Activated CD8-positive, alpha-beta memory T cell treated with anti-CD3 and anti-CD28 coated beads, Interleukin-2, amount 10 ng/mL, durations not matched to agents 7 days and 5 days (primary cell): ENCODE results near the gene TAGAP. TPM values are rescaled to one million over a fixed set of nuclear protein-coding genes. Genes with fewer than 3 reads are reported as not detected.

ENCODE experiments used
- ATAC-seq: fragments of 150-1000 bp; cut with Tn5 transposase; one replicate; pipeline ENCODE4 v1.10.0; 2021; ENCODE audit warnings: moderate library complexity
- CTCF ChIA-PET: fragments of 350-600 bp; sonication (Branson Sonifier 250); formaldehyde crosslinking; loops from one replicate; lab custom pipeline; 2021; ENCODE audit warnings: antibody characterized with exemption; lab: Charles Lee
- DNase-seq: peaks from one replicate; pipeline ENCODE4 v3.0.0-alpha.2; 2020
- H3K27ac Mint-ChIP-seq: one replicate; pipeline ENCODE4 v1.8.0; 2021; ENCODE audit warnings: mild to moderate bottlenecking, mixed read lengths
- H3K27me3 Mint-ChIP-seq: one replicate; pipeline ENCODE4 v1.8.0; 2021; ENCODE audit warnings: mixed read lengths
- H3K36me3 Mint-ChIP-seq: one replicate; pipeline ENCODE4 v1.8.0; 2021; ENCODE audit warnings: mild to moderate bottlenecking, mixed read lengths
- H3K4me1 Mint-ChIP-seq: one replicate; pipeline ENCODE4 v1.8.0; 2021; ENCODE audit warnings: mixed read lengths
- H3K4me3 Mint-ChIP-seq: one replicate; pipeline ENCODE4 v1.8.0; 2021; ENCODE audit warnings: mild to moderate bottlenecking, moderate library complexity, mixed read lengths
- H3K9me3 Mint-ChIP-seq: one replicate; pipeline ENCODE4 v1.8.0; 2022; ENCODE audit warnings: low read depth, mixed read lengths
- total RNA-seq, 2 experiments: library from RNA; stranded (reverse); gene quantifications; one replicate each; pipeline ENCODE4 v1.2.3, GENCODE V29; 2021

TAGAP gene
- total RNA-seq, 2 experiments from 2014 or later: 44.8 to 53.0 TPM

DNA sequence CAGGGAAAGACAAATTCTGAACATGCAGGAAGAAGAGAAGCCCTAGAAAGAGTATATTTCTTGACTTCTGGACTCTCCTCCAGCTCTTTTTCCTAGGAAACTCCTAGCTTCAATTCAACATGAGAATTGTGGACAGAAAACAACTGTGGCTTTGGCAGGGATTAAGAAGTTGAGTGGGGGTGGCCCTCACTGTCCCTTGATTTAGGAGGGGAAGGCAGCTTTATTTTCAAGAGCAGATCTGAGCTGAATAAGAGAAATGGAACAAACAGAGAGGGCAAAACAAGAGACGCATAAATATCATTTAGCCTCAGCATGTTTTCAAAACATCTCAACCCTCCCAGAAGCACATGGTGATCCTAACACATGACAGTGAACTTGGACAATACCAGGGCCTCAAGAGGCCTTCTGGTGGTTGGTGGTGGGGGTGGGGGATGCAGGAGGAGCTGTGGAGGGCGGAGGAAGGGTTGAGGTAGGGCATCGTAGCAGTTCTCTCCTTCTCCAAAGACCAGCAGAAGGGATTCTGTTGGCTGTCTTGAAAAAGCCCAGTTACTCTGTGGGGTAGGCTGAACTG lies 21.1 kb upstream of the TAGAP start:
- Mint-ChIP-seq H3K9me3 (no peaks in the 10 kb centered on the region), H3K27me3 (peaks cover 5% of the 10 kb centered on the region), H3K4me1 (peaks cover 66% of the 10 kb centered on the region), H3K36me3 (peaks cover 11% of the 10 kb centered on the region), H3K27ac (peak overlapping the region; percentile 14), H3K4me3 (no peak overlapping the region)
- DNase-seq: peak; percentile 28
- CTCF ChIA-PET: interaction anchor here (0.9 to 7.3 kb wide), 5 partner anchors 11 to 40 kb away, joined by 3 to 81 read pairs (median 5); no protein-coding TSS in a partner anchor
- no peak for ATAC-seq

DNA sequence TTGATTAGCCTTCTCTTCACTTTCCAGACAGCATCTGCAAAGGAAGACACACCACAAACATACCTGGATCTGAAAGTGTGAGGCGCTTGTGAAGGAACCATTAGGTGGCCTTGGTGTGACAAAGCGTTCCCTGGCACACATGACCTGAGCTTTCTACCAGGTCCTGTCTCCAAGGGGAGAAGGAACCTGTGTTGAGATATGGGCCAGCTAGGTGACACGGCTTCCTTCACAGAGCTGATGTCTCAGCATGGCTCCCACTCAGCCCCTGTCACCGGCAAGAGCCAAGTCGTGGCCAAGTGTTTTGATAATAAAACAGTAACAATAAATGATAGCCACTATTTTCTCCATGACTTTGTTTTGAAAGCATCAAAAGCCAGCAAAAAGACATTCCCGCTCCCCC lies 20.3 kb upstream of the TAGAP start:
- H3K4me3 Mint-ChIP-seq: no peak overlapping the region
- H3K36me3 Mint-ChIP-seq: peaks cover 15% of the 10 kb centered on the region
- H3K4me1 Mint-ChIP-seq: peaks cover 72% of the 10 kb centered on the region
- DNase-seq (peak; percentile 21), ATAC-seq (no peak)
- no peaks in the 10 kb centered on the region for H3K9me3 Mint-ChIP-seq
- H3K27ac Mint-ChIP-seq: no peak overlapping the region
- CTCF ChIA-PET: interaction anchor here (0.9 to 7.3 kb wide), 7 partner anchors 11 to 45 kb away, joined by 3 to 81 read pairs (median 4); partner anchors contain the start of gene TAGAP
- peaks cover 5% of the 10 kb centered on the region for H3K27me3 Mint-ChIP-seq

DNA sequence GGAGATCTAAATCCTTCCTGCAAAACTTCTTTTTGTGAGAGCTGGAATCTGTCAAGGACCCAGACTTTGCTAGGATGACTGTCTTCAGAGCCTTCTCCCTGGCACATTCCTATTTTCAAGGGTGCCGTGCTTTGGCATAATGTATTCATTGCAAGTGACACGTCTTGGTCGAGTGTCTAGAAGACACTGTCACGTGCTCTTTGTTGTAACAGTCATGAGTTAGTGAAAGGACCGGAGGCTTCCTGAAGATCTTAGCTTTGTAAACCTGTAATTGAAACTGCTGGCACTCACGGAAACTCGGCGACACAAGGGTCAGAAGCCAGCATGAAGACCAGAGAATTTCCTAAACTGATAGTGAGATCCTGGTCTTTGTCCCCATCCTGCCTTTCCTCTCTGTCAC lies 19.7 kb upstream of the TAGAP start:
- no peak for ATAC-seq
- peaks cover 17% of the 10 kb centered on the region for H3K36me3 Mint-ChIP-seq
- H3K27ac Mint-ChIP-seq: peak overlapping the region; percentile 99
- peaks cover 5% of the 10 kb centered on the region for H3K27me3 Mint-ChIP-seq
- no peaks in the 10 kb centered on the region for H3K9me3 Mint-ChIP-seq
- peak; percentile 37 for DNase-seq
- CTCF ChIA-PET: interaction anchor here (0.9 to 7.3 kb wide), 7 partner anchors 20 to 70 kb away, joined by 3 to 81 read pairs (median 4); partner anchors contain the start of gene TAGAP
- peaks cover 79% of the 10 kb centered on the region for H3K4me1 Mint-ChIP-seq
- no peak overlapping the region for H3K4me3 Mint-ChIP-seq

DNA sequence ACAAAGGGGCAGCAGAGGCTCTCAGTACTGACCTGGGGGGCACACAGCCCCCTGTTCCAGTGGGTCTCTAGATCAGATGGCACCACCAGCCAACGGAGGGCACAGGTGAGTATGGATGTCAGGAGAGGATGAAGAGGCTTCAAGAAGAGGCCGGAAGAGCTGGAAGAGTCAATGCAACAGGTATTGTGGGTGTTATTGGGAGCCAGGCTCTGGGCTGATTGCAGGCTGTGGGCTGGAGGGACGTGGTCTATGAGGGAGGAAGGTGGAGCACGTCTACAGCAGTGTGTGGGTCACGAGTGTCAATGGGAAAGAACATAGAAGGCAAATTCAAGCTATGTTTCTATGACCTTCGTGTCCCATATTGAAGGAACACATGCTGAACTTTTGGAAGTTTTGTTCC lies 18.8 kb upstream of the TAGAP start:
- ATAC-seq: no peak
- Mint-ChIP-seq H3K4me1 (peaks cover 86% of the 10 kb centered on the region), H3K4me3 (no peak overlapping the region), H3K27ac (peak overlapping the region; percentile 99), H3K27me3 (peaks cover 2% of the 10 kb centered on the region), H3K36me3 (peaks cover 17% of the 10 kb centered on the region), H3K9me3 (no peaks in the 10 kb centered on the region)
- CTCF ChIA-PET: interaction anchor here (1.3 to 7.3 kb wide), 10 partner anchors 10 to 55 kb away, joined by 3 to 81 read pairs (median 6); partner anchors contain the start of gene TAGAP
- peak; percentile 42 for DNase-seq

DNA sequence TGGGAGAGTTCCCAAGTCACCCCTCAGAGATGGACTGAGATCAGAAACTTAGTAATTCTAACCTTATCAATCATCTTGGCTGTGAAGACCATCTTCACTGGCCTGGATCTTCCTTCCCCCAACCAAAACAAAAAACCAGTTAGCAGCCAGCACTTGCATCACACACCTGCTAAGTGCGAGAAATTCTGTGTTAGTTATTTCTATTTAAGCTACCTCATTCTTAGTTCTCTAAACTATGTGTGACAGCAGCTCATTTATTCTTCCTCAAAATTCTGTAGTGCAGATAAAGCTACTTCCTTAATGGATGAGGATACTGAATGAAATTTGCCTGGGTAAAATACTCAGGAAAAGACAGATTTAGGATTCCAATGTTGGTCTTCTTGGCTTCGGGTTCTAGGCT lies 18.2 kb upstream of the TAGAP start:
- ATAC-seq (no peak), DNase-seq (no peak)
- H3K9me3 Mint-ChIP-seq: no peaks in the 10 kb centered on the region
- peaks cover 17% of the 10 kb centered on the region for H3K36me3 Mint-ChIP-seq
- peaks cover 2% of the 10 kb centered on the region for H3K27me3 Mint-ChIP-seq
- CTCF ChIA-PET: interaction anchor here (0.8 to 7.3 kb wide), 18 partner anchors 10 to 71 kb away, joined by 3 to 81 read pairs (median 4); partner anchors contain the start of gene TAGAP
- peak overlapping the region; percentile 55 for H3K4me3 Mint-ChIP-seq
- H3K27ac Mint-ChIP-seq: peak overlapping the region; percentile 99
- peaks cover 89% of the 10 kb centered on the region for H3K4me1 Mint-ChIP-seq

DNA sequence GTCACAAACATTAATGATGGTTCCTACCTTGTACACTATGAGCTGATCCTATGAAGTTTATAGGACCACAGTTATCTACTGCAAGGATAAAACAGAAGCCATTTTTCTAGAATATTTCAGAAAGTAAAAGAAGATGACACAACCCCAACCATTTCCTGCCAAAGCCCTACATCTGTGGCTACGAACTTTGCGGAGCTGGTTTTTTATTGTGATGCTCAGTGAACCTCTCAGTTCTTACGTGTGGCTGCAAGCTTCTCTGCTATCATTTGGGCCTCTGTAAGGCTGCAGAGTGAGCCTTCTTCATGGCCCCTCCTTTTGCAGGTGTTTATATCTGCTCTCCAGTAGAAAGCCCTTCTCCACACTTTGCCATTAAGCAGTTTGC lies 17.8 kb upstream of the TAGAP start:
- peak; percentile 88 for DNase-seq
- H3K27ac Mint-ChIP-seq: peak overlapping the region; percentile 99
- peaks cover 17% of the 10 kb centered on the region for H3K36me3 Mint-ChIP-seq
- ATAC-seq: peak; percentile 86
- CTCF ChIA-PET: interaction anchor here (0.8 to 7.3 kb wide), 17 partner anchors 9 to 72 kb away, joined by 3 to 81 read pairs (median 4); partner anchors contain the start of gene TAGAP
- peaks cover 2% of the 10 kb centered on the region for H3K27me3 Mint-ChIP-seq
- H3K4me1 Mint-ChIP-seq: peaks cover 92% of the 10 kb centered on the region
- no peaks in the 10 kb centered on the region for H3K9me3 Mint-ChIP-seq
- peak overlapping the region; percentile 55 for H3K4me3 Mint-ChIP-seq

DNA sequence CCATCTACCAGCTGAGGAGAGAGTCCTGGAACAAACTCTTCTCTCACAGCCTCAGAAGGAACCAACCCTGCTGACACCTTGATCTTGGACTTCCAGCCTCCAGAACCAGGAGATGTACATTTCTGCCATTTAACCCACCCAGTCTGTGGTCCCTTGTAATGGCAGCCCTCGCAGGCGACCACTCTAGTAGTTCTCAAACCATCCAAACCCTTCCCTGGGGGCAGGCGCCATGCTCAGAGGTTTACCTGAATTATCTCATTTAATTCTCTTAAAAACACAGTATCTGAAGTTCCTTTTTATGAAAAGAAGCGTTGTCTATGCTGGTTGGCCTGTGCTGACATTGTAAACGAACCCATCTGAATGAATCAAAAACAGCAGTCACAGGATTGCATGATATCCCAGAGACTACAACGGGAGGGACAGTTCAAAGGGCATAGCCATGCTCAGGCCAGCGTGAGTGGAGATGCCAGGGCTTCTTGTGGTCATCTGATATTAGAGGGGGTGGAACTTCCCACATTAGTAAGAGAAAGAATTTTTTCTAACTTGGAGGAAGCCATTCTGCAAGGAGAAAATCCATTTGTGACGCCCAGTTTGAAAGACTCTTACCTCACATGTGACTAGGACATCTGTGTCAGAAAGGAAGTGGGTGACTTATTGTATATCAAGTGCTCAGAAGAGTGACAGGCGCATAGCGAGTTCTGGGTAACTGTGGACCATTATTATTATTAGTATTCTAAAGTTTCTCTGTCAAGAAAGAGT lies 17.2 kb upstream of the TAGAP start:
- Mint-ChIP-seq H3K36me3 (peaks cover 17% of the 10 kb centered on the region), H3K4me3 (peak overlapping the region; percentile 55), H3K9me3 (no peaks in the 10 kb centered on the region), H3K27ac (peak overlapping the region; percentile 99), H3K27me3 (peaks cover 2% of the 10 kb centered on the region), H3K4me1 (peaks cover 92% of the 10 kb centered on the region)
- DNase-seq (peak; percentile 68), ATAC-seq (peak; percentile 90)
- CTCF ChIA-PET: interaction anchor here (0.8 to 7.3 kb wide), 16 partner anchors 9 to 72 kb away, joined by 3 to 81 read pairs (median 5); partner anchors contain the start of gene TAGAP

DNA sequence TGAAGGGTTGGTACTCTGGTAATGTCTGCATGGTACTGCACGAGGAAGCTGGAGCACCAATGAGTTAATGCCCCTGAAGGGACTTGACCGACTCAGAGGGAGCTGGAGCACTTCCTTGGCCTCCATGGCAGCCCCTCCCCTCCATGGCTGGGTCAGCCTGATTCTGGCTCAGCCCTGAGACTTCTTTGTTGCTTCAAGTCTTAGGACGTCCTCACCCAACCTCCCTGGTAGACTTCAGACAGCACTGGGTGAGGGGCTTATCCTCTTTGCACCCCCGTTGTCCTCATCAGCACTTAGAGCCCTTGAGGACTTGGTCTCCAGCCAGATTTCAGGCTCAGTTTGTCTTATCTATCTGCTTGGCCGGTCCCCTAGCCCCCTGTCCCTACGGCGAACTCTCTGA lies 16.4 kb upstream of the TAGAP start:
- Mint-ChIP-seq H3K27ac (peak overlapping the region; percentile 99), H3K27me3 (no peaks in the 10 kb centered on the region), H3K4me3 (no peak overlapping the region), H3K4me1 (peaks cover 93% of the 10 kb centered on the region), H3K9me3 (no peaks in the 10 kb centered on the region), H3K36me3 (peaks cover 15% of the 10 kb centered on the region)
- CTCF ChIA-PET: interaction anchor here (6.3 kb wide), 1 partner anchor 18 kb away, joined by 42 read pairs; the partner anchor contains the start of gene TAGAP
- peak; percentile 40 for DNase-seq
- no peak for ATAC-seq

DNA sequence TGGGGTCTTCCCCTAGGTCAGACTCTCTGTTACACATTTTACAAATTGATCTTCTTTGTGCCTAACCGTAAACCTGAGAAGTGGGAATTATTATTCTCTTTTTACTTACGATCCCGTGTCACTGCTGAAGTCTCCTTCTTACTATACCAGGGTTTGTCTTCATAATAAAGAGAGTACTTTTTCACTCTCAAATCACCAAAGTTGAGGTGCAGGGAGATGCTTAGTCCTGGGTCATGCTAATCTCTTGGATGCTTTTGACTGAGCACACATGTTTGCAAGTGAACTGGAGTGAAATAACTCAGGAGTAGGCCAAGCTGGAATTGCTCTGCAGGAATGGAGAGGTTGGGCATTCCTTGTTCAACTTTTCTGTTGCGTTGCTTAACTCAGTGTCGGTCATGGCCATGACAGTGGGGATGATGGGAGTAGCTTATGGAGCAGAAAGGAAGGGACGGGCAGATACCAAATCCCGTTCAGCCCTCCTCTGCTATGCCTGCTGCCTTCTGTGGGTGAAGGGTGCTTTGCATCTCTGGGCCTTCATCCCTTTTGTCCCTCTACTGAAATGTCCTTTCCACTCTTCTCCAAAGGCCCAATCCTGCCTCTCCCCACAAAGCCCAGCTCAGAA lies 15.2 kb upstream of the TAGAP start:
- Mint-ChIP-seq H3K4me3 (no peak overlapping the region), H3K4me1 (peaks cover 91% of the 10 kb centered on the region), H3K27me3 (no peaks in the 10 kb centered on the region), H3K36me3 (peaks cover 15% of the 10 kb centered on the region), H3K9me3 (no peaks in the 10 kb centered on the region), H3K27ac (peak overlapping the region; percentile 41)
- ATAC-seq (no peak), DNase-seq (peak; percentile 38)
- CTCF ChIA-PET: interaction anchor here (1.7 to 6.3 kb wide), 3 partner anchors 17 to 51 kb away, joined by 4 to 42 read pairs (median 5); partner anchors contain the start of gene TAGAP

DNA sequence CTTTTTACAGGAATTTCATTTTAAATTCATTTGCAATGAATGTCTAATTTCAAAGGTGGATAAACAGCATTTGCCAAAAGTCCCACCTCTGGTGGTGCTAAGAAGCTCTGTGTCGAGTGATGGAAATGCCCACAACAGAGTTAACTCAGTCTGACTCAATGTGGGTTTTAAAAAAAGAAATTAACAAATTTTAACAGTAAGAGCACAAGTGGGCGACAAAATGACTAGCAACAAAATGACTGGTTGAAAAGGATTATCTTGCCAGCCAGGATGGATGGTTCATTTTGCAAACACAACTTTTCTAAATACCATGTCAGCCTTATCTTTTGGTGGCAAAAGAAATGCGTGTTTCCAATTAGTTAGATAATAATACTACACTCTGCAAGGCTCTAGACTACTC lies 14.3 kb upstream of the TAGAP start:
- DNase-seq (no peak), ATAC-seq (peak; percentile 24)
- H3K4me1 Mint-ChIP-seq: peaks cover 90% of the 10 kb centered on the region
- H3K27me3 Mint-ChIP-seq: no peaks in the 10 kb centered on the region
- CTCF ChIA-PET: interaction anchor here (1.1 to 6.3 kb wide), 5 partner anchors 16 to 50 kb away, joined by 4 to 42 read pairs (median 5); partner anchors contain the start of gene TAGAP
- H3K27ac Mint-ChIP-seq: peak overlapping the region; percentile 41
- H3K36me3 Mint-ChIP-seq: peaks cover 15% of the 10 kb centered on the region
- no peak overlapping the region for H3K4me3 Mint-ChIP-seq
- no peaks in the 10 kb centered on the region for H3K9me3 Mint-ChIP-seq

DNA sequence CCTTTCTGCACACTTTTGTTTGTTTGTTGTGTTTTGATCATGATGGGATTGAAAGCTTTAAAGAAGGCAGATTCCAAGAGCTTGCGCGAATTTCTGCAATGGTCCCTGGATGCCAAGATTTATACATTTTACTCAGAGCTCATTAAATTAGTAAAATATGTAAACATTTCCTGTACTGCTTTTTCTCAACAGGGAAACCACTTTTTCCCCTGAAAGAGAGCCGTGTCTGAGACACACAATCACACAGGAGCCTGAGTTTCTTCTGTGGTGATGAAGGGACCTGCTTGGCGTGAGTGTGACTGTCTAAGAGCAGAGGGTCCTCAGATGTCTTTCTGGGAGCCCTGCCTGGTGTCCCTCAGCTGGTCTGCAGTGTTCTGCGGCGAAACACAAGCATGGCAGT lies 12.1 kb upstream of the TAGAP start:
- H3K36me3 Mint-ChIP-seq: peaks cover 14% of the 10 kb centered on the region
- peak overlapping the region; percentile 71 for H3K27ac Mint-ChIP-seq
- CTCF ChIA-PET: interaction anchor here (1.1 to 6.3 kb wide), 5 partner anchors 14 to 47 kb away, joined by 3 to 42 read pairs (median 4); partner anchors contain the start of gene TAGAP
- no peaks in the 10 kb centered on the region for H3K9me3 Mint-ChIP-seq
- H3K27me3 Mint-ChIP-seq: no peaks in the 10 kb centered on the region
- DNase-seq: no peak
- H3K4me1 Mint-ChIP-seq: peaks cover 86% of the 10 kb centered on the region
- peak; percentile 24 for ATAC-seq
- H3K4me3 Mint-ChIP-seq: no peak overlapping the region

DNA sequence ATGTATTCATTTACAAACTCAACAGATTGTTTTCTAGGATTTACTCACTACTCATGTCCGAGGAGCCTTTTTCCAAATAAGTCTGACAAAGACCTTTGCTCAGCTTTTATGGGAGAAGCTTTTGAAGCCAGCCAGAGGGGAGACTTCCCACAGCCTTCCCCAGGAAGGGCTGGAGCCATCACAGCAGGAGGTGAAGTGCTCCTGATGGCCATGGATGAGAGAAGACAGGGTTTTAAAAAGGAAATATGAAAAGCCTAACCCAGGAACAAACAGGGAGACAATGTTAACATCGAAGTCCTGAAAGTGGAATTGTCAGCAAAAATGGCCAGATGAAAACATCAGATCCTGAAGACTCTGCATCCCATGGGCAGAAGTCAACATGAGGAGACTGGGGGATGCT lies 11.6 kb upstream of the TAGAP start:
- no peak for ATAC-seq
- CTCF ChIA-PET: interaction anchor here (1.1 to 6.3 kb wide), 4 partner anchors 13 to 47 kb away, joined by 3 to 42 read pairs (median 4); partner anchors contain the start of gene TAGAP
- Mint-ChIP-seq H3K27me3 (no peaks in the 10 kb centered on the region), H3K36me3 (peaks cover 9% of the 10 kb centered on the region), H3K27ac (peak overlapping the region; percentile 71), H3K4me1 (peaks cover 81% of the 10 kb centered on the region), H3K9me3 (no peaks in the 10 kb centered on the region), H3K4me3 (no peak overlapping the region)
- DNase-seq: no peak
